Caco-2 (cell line): ENCODE results near the gene SMOC2. TPM values are rescaled to one million over a fixed set of nuclear protein-coding genes. Genes with fewer than 3 reads are reported as not detected.

ENCODE experiments used
- BruUV-seq: library from RNA; stranded (reverse); fragments of 400-500 nt; replicated peaks from 2 replicates; lab custom pipeline; 2021; lab: Mats Ljungman, UMichigan
- CTCF ChIA-PET: fragments of 300-600 bp; sonication (Branson Sonifier 250); formaldehyde crosslinking; loops from one replicate; lab custom pipeline; 2022; ENCODE audit warnings: antibody characterized with exemption; lab: Charles Lee
- POLR2A ChIA-PET: fragments of 300-600 bp; sonication (Branson Sonifier 250); formaldehyde crosslinking; loops from one replicate; lab custom pipeline; 2022; ENCODE audit warnings: antibody characterized with exemption; lab: Charles Lee
- DNase-seq, 2 experiments: peaks; one replicate each; pipeline versions ENCODE4 v3.0.0 to v3.0.0-alpha.2; 2020 to 2022
- H3K27me3 ChIP-seq: replicated peaks from 2 replicates; pipeline ENCODE4 v1.6.0; 2011; ENCODE audit warnings: low read length; ENCODE audit not compliant: control insufficient read depth, insufficient read depth
- H3K36me3 ChIP-seq: 2 replicates; pipeline ENCODE4 v1.5.1; 2011; ENCODE audit warnings: low read length; ENCODE audit not compliant: control insufficient read depth, insufficient read depth
- H3K4me1 ChIP-seq: fragments of 250-450 bp; sonication (Bioruptor Pico); 2 replicates; pipeline ENCODE4 v1.5.1; 2020; ENCODE audit warnings: mild to moderate bottlenecking
- H3K4me3 ChIP-seq: 2 replicates; pipeline ENCODE4 v1.5.1; 2011; ENCODE audit warnings: low read depth, mild to moderate bottlenecking, control low read depth, low read length
- H3K9me3 ChIP-seq: fragments of 250-450 bp; sonication (Bioruptor Pico); 2 replicates; pipeline ENCODE4 v1.5.1; 2020; ENCODE audit warnings: mild to moderate bottlenecking, moderate library complexity
- H3K27ac Mint-ChIP-seq: one replicate; pipeline ENCODE4 v1.8.0; 2022; ENCODE audit warnings: mixed read lengths; ENCODE audit not compliant: unreplicated experiment
- H3K27me3 Mint-ChIP-seq: one replicate; pipeline ENCODE4 v1.8.0; 2022; ENCODE audit warnings: mixed read lengths; ENCODE audit not compliant: insufficient read depth, unreplicated experiment
- H3K36me3 Mint-ChIP-seq: one replicate; pipeline ENCODE4 v1.8.0; 2022; ENCODE audit warnings: mild to moderate bottlenecking, mixed read lengths; ENCODE audit not compliant: insufficient read depth, unreplicated experiment
- H3K4me1 Mint-ChIP-seq: one replicate; pipeline ENCODE4 v1.8.0; 2022; ENCODE audit warnings: low read depth, mixed read lengths; ENCODE audit not compliant: unreplicated experiment
- H3K4me3 Mint-ChIP-seq: one replicate; pipeline ENCODE4 v1.8.0; 2022; ENCODE audit warnings: mild to moderate bottlenecking, moderate library complexity, mixed read lengths; ENCODE audit not compliant: unreplicated experiment
- H3K9me3 Mint-ChIP-seq: one replicate; pipeline ENCODE4 v1.8.0; 2022; ENCODE audit warnings: mixed read lengths; ENCODE audit not compliant: unreplicated experiment
- CTCF ChIP-seq, 2 experiments: fragments of 200-600 bp in 1 of 2; IDR thresholded peaks; 1 replicate in 1 of 2; 2 replicates in 1 of 2; pipeline versions ENCODE4 v1.5.1 to v1.8.0; 2011 to 2022; ENCODE audit warnings: antibody characterized with exemption in 1 of 2, control low read depth in 1 of 2, inconsistent platforms in 1 of 2, low read depth in 1 of 2, low read length in 1 of 2, mild to moderate bottlenecking in 1 of 2, moderate library complexity in 1 of 2; ENCODE audit not compliant: insufficient read depth in 1 of 2, severe bottlenecking in 1 of 2, unreplicated experiment in 1 of 2
- intact Hi-C: fragments of 100-400 bp; cut with micrococcal nuclease; formaldehyde crosslinking; loops from one replicate; pipeline ENCODE4 v1.10.0; 2022; ENCODE audit not compliant: unreplicated experiment
- total RNA-seq: library from RNA; stranded (reverse); gene quantifications from 2 replicates; pipeline ENCODE4 v1.2.3, GENCODE V29; 2022

SMOC2 gene
- total RNA-seq, 1 experiment from 2014 or later, result 2.8 TPM

DNA sequence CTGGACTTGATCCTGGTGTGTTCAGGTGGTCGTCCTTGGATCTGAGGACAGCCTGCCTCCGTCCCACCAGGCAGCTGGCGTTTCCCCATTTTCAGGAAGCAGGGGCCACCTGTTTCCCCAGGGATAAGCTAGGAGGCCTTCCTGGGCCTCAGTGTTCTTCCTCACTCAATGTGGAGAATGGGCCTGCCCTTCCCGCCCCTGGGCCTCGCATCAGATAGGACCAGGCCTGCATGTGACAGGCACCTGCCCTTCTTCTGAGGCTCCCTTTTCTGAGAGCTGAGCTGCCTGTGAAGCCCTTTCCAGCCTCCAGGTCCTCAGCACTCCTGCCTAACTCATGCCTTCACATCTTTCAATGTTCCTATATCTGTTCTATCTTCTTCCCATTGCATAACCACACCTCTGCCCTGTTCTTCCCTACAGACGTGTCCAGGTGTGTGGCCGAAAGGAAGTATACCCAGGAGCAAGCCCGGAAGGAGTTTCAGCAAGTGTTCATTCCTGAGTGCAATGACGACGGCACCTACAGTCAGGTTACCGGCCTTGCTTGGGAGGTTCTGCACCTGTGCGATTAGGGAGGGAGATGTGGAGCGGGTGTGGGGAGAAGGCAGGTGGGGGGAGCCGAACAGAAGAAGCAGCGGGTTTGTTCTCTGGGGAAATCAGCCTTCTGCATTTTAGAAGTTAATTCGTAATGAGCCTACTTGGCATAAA lies 85.1 kb downstream of the SMOC2 start:
- no TSS peak for BruUV-seq
- TF ChIP-seq CTCF (IDR thresholded peaks at IDR 0.05; ENCODE audit: insufficient read depth in 1 of 2, low read depth in 1 of 2, low read length in 1 of 2, severe bottlenecking in 1 of 2, unreplicated experiment in 1 of 2), result no peak
- ChIA-PET CTCF (interaction anchor here (0.8 kb wide), 1 partner anchor 366 kb away, joined by 6 read pairs; no protein-coding TSS in a partner anchor), POLR2A (no interaction called here)
- Mint-ChIP-seq H3K27me3 (no peaks in the 10 kb centered on the region), H3K4me3 (no peak overlapping the region), H3K27ac (no peak overlapping the region), H3K9me3 (no peaks in the 10 kb centered on the region), H3K36me3 (no peaks in the 10 kb centered on the region), H3K4me1 (no peaks in the 10 kb centered on the region)
- no peaks in the 10 kb centered on the region for H3K9me3 ChIP-seq
- H3K4me1 ChIP-seq, result no peaks in the 10 kb centered on the region
- H3K27me3 ChIP-seq, result no peaks in the 10 kb centered on the region
- H3K4me3 ChIP-seq, result no peak overlapping the region
- DNase-seq, result no peak
- intact Hi-C loops, result no loop called here
- H3K36me3 ChIP-seq, result no peaks in the 10 kb centered on the region

- intact Hi-C loops, result no loop called here
- H3K27me3 Mint-ChIP-seq, result no peaks in the 10 kb centered on the region
- no TSS peak for BruUV-seq
- CTCF ChIA-PET, result interaction anchor here (0.8 kb wide), 1 partner anchor 366 kb away, joined by 6 read pairs; no protein-coding TSS in a partner anchor
- H3K4me3 Mint-ChIP-seq, result no peak overlapping the region
- H3K4me1 ChIP-seq, result no peaks in the 10 kb centered on the region
- no peaks in the 10 kb centered on the region for H3K36me3 Mint-ChIP-seq
- no peaks in the 10 kb centered on the region for H3K9me3 ChIP-seq
- POLR2A ChIA-PET, result no interaction called here
- no peak overlapping the region for H3K4me3 ChIP-seq
- no peak for DNase-seq
- H3K36me3 ChIP-seq, result no peaks in the 10 kb centered on the region
- H3K4me1 Mint-ChIP-seq, result no peaks in the 10 kb centered on the region
- H3K9me3 Mint-ChIP-seq, result no peaks in the 10 kb centered on the region
- H3K27ac Mint-ChIP-seq, result peak overlapping the region; percentile 72
- TF ChIP-seq CTCF (IDR thresholded peaks at IDR 0.05; ENCODE audit: insufficient read depth in 1 of 2, low read depth in 1 of 2, low read length in 1 of 2, severe bottlenecking in 1 of 2, unreplicated experiment in 1 of 2), result no peak
- no peaks in the 10 kb centered on the region for H3K27me3 ChIP-seq
Observed at GRCh38 chr6:168526841-168527281, 85.9 kb downstream of the SMOC2 start.

GRCh38 chr6:168527451-168528210 lies 86.6 kb downstream of the SMOC2 start:
- DNase-seq, result no peak
- Mint-ChIP-seq H3K36me3 (no peaks in the 10 kb centered on the region), H3K4me3 (no peak overlapping the region), H3K27ac (no peak overlapping the region), H3K4me1 (no peaks in the 10 kb centered on the region), H3K27me3 (no peaks in the 10 kb centered on the region), H3K9me3 (no peaks in the 10 kb centered on the region)
- Histone ChIP-seq H3K27me3 (no peaks in the 10 kb centered on the region), H3K36me3 (no peaks in the 10 kb centered on the region), H3K4me3 (no peak overlapping the region), H3K9me3 (no peaks in the 10 kb centered on the region), H3K4me1 (no peaks in the 10 kb centered on the region)
- no peak for TF ChIP-seq CTCF (IDR thresholded peaks at IDR 0.05; ENCODE audit: insufficient read depth in 1 of 2, low read depth in 1 of 2, low read length in 1 of 2, severe bottlenecking in 1 of 2, unreplicated experiment in 1 of 2)
- CTCF ChIA-PET, result no interaction called here
- POLR2A ChIA-PET, result no interaction called here
- intact Hi-C loops, result no loop called here
- BruUV-seq, result no TSS peak
